H9 (cell line): ENCODE measurements around the gene EPB41L4B. TPM values are rescaled to one million over a fixed set of nuclear protein-coding genes. Genes with fewer than 3 reads are reported as not detected.

Experiments used
- DNase-seq: peaks from one replicate; pipeline ENCODE4 v3.0.0-alpha.2; 2017
- H2AFZ ChIP-seq: one replicate; pipeline ENCODE4 v1.6.1; 2013; ENCODE audit warnings: mild to moderate bottlenecking, low read length, control low read depth, moderate library complexity
- H2AK5ac ChIP-seq: 2 replicates; pipeline ENCODE4 v1.6.1; 2013; ENCODE audit warnings: low read length, control low read depth, mixed read lengths; ENCODE audit not compliant: insufficient read length
- H2BK120ac ChIP-seq: one replicate; pipeline ENCODE4 v1.6.1; 2013; ENCODE audit warnings: low read depth, mild to moderate bottlenecking, low read length, control low read depth, inconsistent platforms; ENCODE audit not compliant: poor library complexity, severe bottlenecking
- H2BK12ac ChIP-seq: 2 replicates; pipeline ENCODE4 v1.6.1; 2013; ENCODE audit warnings: low read length, control low read depth, mixed read lengths, low read depth; ENCODE audit not compliant: insufficient read length
- H2BK15ac ChIP-seq: 2 replicates; pipeline ENCODE4 v1.6.1; 2013; ENCODE audit warnings: low read depth, low read length, control low read depth
- H2BK20ac ChIP-seq: one replicate; pipeline ENCODE4 v1.6.1; 2013; ENCODE audit warnings: low read depth, mild to moderate bottlenecking, low read length, control low read depth, inconsistent platforms; ENCODE audit not compliant: poor library complexity, severe bottlenecking
- H2BK5ac ChIP-seq: 2 replicates; pipeline ENCODE4 v1.6.1; 2013; ENCODE audit warnings: low read length, control low read depth, mixed read lengths; ENCODE audit not compliant: insufficient read length
- H3K14ac ChIP-seq: 2 replicates; pipeline ENCODE4 v1.6.1; 2013; ENCODE audit warnings: low read length, control low read depth; ENCODE audit not compliant: insufficient read depth
- H3K18ac ChIP-seq: 2 replicates; pipeline ENCODE4 v1.6.1; 2013; ENCODE audit warnings: low read depth, mild to moderate bottlenecking, mixed read lengths, low read length, control low read depth; ENCODE audit not compliant: insufficient read length
- H3K23ac ChIP-seq: 2 replicates; pipeline ENCODE4 v1.6.1; 2013; ENCODE audit warnings: low read length, control low read depth, mixed read lengths, low read depth; ENCODE audit not compliant: insufficient read length
- H3K23me2 ChIP-seq: 2 replicates; pipeline ENCODE4 v1.6.1; 2013; ENCODE audit warnings: low read depth, mild to moderate bottlenecking, mixed read lengths, low read length, control low read depth; ENCODE audit not compliant: insufficient read length, poor library complexity, severe bottlenecking
- H3K27ac ChIP-seq: 2 replicates; pipeline ENCODE4 v1.5.1; 2013; ENCODE audit warnings: low read length, control low read depth, mixed read lengths, low read depth; ENCODE audit not compliant: insufficient read length
- H3K27me3 ChIP-seq: 2 replicates; pipeline ENCODE4 v1.6.1; 2013; ENCODE audit warnings: low read length, control low read depth, inconsistent platforms; ENCODE audit not compliant: insufficient read depth
- H3K4ac ChIP-seq: 2 replicates; pipeline ENCODE4 v1.6.1; 2013; ENCODE audit warnings: low read depth, mild to moderate bottlenecking, control low read depth, inconsistent platforms, low read length, moderate library complexity
- H3K4me1 ChIP-seq: 2 replicates; pipeline ENCODE4 v1.6.1; 2013; ENCODE audit warnings: low read length, control low read depth, inconsistent platforms; ENCODE audit not compliant: insufficient read depth
- H3K4me2 ChIP-seq: 2 replicates; pipeline ENCODE4 v1.6.1; 2013; ENCODE audit warnings: low read length, control low read depth, mixed read lengths; ENCODE audit not compliant: insufficient read length, insufficient read depth
- H3K56ac ChIP-seq: 2 replicates; pipeline ENCODE4 v1.6.1; 2013; ENCODE audit warnings: low read depth, mild to moderate bottlenecking, mixed read lengths, low read length, control low read depth; ENCODE audit not compliant: insufficient read length
- H3K79me1 ChIP-seq: 2 replicates; pipeline ENCODE4 v1.6.1; 2013; ENCODE audit warnings: low read depth, mild to moderate bottlenecking, moderate library complexity, low read length, control low read depth, inconsistent platforms; ENCODE audit not compliant: insufficient read depth, poor library complexity, severe bottlenecking
- H3K79me2 ChIP-seq: 2 replicates; pipeline ENCODE4 v1.6.1; 2013; ENCODE audit warnings: low read length, control low read depth, inconsistent platforms; ENCODE audit not compliant: insufficient read depth
- H3K9ac ChIP-seq: 2 replicates; pipeline ENCODE4 v1.6.1; 2013; ENCODE audit warnings: low read length, control low read depth, mixed read lengths; ENCODE audit not compliant: insufficient read length; ENCODE audit errors: extremely low read depth
- H3K9me3 ChIP-seq: one replicate; pipeline ENCODE4 v1.6.1; 2013; ENCODE audit warnings: low read depth, low read length, inconsistent platforms; ENCODE audit not compliant: control insufficient read depth
- H3T11ph ChIP-seq: one replicate; pipeline ENCODE4 v1.6.1; 2013; ENCODE audit warnings: mild to moderate bottlenecking, low read length, control low read depth, inconsistent platforms
- H4K20me1 ChIP-seq: one replicate; pipeline ENCODE4 v1.6.1; 2013; ENCODE audit not compliant: control insufficient read depth, insufficient read length, insufficient read depth
- H4K5ac ChIP-seq: 2 replicates; pipeline ENCODE4 v1.6.1; 2013; ENCODE audit warnings: low read depth, mild to moderate bottlenecking, mixed read lengths, low read length, control low read depth; ENCODE audit not compliant: insufficient read length
- H4K8ac ChIP-seq: replicated peaks from 2 replicates; pipeline ENCODE4 v1.6.1; 2013; ENCODE audit warnings: low read length, control low read depth, mixed read lengths, low read depth; ENCODE audit not compliant: insufficient read length
- H4K91ac ChIP-seq: 2 replicates; pipeline ENCODE4 v1.6.1; 2013; ENCODE audit warnings: low read depth, mild to moderate bottlenecking, moderate library complexity, mixed read lengths, low read length, control low read depth; ENCODE audit not compliant: insufficient read length
- H3K27ac Mint-ChIP-seq, 3 experiments: 2 replicates in 2 of 3; 3 replicates in 1 of 3; pipeline ENCODE4 v1.8.0; 2020 to 2021; ENCODE audit warnings: mixed read lengths in 3 of 3, mild to moderate bottlenecking in 1 of 3, moderate library complexity in 1 of 3
- H3K27me3 Mint-ChIP-seq: 2 replicates; pipeline ENCODE4 v1.8.0; 2021; ENCODE audit warnings: low read depth, mild to moderate bottlenecking, moderate library complexity, mixed read lengths
- H3K36me3 Mint-ChIP-seq, 3 experiments: 2 replicates in 2 of 3; 3 replicates in 1 of 3; pipeline ENCODE4 v1.8.0; 2020 to 2021; ENCODE audit warnings: low read depth in 3 of 3, mixed read lengths in 3 of 3; ENCODE audit not compliant: insufficient read depth in 1 of 3
- H3K4me1 Mint-ChIP-seq, 2 experiments: 2 replicates each; pipeline ENCODE4 v1.8.0; 2020; ENCODE audit warnings: mixed read lengths in 2 of 2
- H3K4me3 Mint-ChIP-seq, 2 experiments: 2 replicates in 1 of 2; 3 replicates in 1 of 2; pipeline ENCODE4 v1.8.0; 2020 to 2021; ENCODE audit warnings: mild to moderate bottlenecking in 2 of 2, mixed read lengths in 2 of 2, moderate library complexity in 1 of 2
- H3K9me3 Mint-ChIP-seq, 2 experiments: 2 replicates in 1 of 2; 3 replicates in 1 of 2; pipeline ENCODE4 v1.8.0; 2020; ENCODE audit warnings: mild to moderate bottlenecking in 2 of 2, mixed read lengths in 2 of 2, moderate library complexity in 1 of 2
- CTCF ChIP-seq: fragments of 200-600 bp; sonication (generic); conservative IDR thresholded peaks from 3 replicates; pipeline ENCODE4 v1.8.0; 2021; ENCODE audit warnings: antibody characterized with exemption, mild to moderate bottlenecking
- WGBS: extraction: QIAGEN DNeasy Blood & Tissue Kit; methylation state at CpG from one replicate; pipeline ENCODE4 v1.1.7; 2013; ENCODE audit warnings: missing lambda C conversion rate, low lambda C conversion rate, mixed read lengths; ENCODE audit not compliant: insufficient read length; ENCODE audit errors: extremely low coverage; 5-methylcytosine and 5-hydroxymethylcytosine counted together
- total RNA-seq: library from RNA; stranded (reverse); gene quantifications from 2 replicates; pipeline ENCODE4 v1.2.1, GENCODE V29; 2021

The EPB41L4B gene
- total RNA-seq, 1 experiment from 2014 or later: 18.9 TPM

DNA sequence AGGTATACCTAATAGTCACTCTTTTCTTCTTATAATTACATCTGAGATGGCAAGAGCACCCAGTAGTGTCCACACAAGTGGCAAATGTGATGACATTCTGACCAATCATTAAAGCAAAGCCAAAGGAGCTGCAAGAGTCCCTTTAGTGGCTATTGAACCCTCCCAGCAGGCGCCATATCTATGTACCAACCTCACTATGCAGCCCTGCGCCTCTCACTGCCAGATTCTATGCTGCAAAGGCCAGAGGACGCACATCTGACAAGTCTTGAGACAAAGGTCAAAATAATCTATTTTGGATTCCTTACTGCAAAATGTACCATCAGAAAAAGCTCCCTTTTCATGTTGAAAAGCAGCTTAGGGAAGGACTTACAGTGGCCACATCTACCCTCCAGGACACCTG, 47.0 kb downstream of the EPB41L4B start:
- peaks cover 19% of the 10 kb centered on the region in 2 experiments for H3K4me1 Mint-ChIP-seq
- no peaks in the 10 kb centered on the region for H3K27me3 Mint-ChIP-seq
- Histone ChIP-seq H2BK120ac (no peak overlapping the region), H2BK5ac (no peak overlapping the region), H2AFZ (no peak overlapping the region), H3K56ac (no peak overlapping the region), H2BK12ac (no peak overlapping the region), H3K9me3 (no peaks in the 10 kb centered on the region), H3K4me2 (no peak overlapping the region), H2BK15ac (no peak overlapping the region), H3K27ac (no peak overlapping the region), H4K5ac (no peak overlapping the region), H4K91ac (no peak overlapping the region), H2AK5ac (no peak overlapping the region), H2BK20ac (no peak overlapping the region), H3T11ph (no peak overlapping the region), H3K18ac (no peak overlapping the region), H3K79me2 (no peaks in the 10 kb centered on the region), H3K4ac (no peak overlapping the region), H3K23me2 (no peaks in the 10 kb centered on the region), H3K14ac (no peak overlapping the region), H4K20me1 (no peaks in the 10 kb centered on the region), H3K9ac (no peak overlapping the region), H4K8ac (no peak overlapping the region), H3K4me1 (peaks cover 5% of the 10 kb centered on the region; the same call in 1 of the 2 replicates), H3K27me3 (no peaks in the 10 kb centered on the region), H3K23ac (no peak overlapping the region), H3K79me1 (no peaks in the 10 kb centered on the region)
- H3K36me3 Mint-ChIP-seq: peaks cover 0 to 22% (median 14%) of the 10 kb centered on the region in 3 experiments; a peak in 4 of 7 replicates
- peaks cover 0 to 1% of the 10 kb centered on the region in 2 experiments; a peak in 2 of 5 replicates for H3K9me3 Mint-ChIP-seq
- WGBS: no CpG with 5 or more reads among the region's 3 CpGs
- no peak for DNase-seq
- no peak overlapping the region for H3K4me3 Mint-ChIP-seq
- TF ChIP-seq CTCF: no peak
- peak overlapping the region in 1 of 3 experiments; percentile 37; a peak in 1 of 7 replicates for H3K27ac Mint-ChIP-seq
